IPS-15b (cell line): Measurements from ENCODE around the gene ANK3.

Experiments used
- H3K27me3 ChIP-seq: one replicate; pipeline ENCODE4 v1.6.1; 2013; ENCODE audit warnings: low read length; ENCODE audit not compliant: control insufficient read depth, insufficient read depth
- H3K36me3 ChIP-seq: one replicate; pipeline ENCODE4 v1.6.1; 2013; ENCODE audit warnings: low read length; ENCODE audit not compliant: control insufficient read depth, insufficient read depth
- H3K4me1 ChIP-seq: one replicate; pipeline ENCODE4 v1.6.1; 2013; ENCODE audit warnings: mild to moderate bottlenecking, low read length; ENCODE audit not compliant: control insufficient read depth, insufficient read depth
- H3K4me3 ChIP-seq: one replicate; pipeline ENCODE4 v1.5.1; 2013; ENCODE audit warnings: low read depth, low read length
- H3K9ac ChIP-seq: one replicate; pipeline ENCODE4 v1.6.1; 2013; ENCODE audit warnings: low read depth, mild to moderate bottlenecking, low read length
- H3K9me3 ChIP-seq: one replicate; pipeline ENCODE4 v1.6.1; 2013; ENCODE audit warnings: mild to moderate bottlenecking, low read length; ENCODE audit not compliant: control insufficient read depth, insufficient read depth

The ANK3 gene

DNA sequence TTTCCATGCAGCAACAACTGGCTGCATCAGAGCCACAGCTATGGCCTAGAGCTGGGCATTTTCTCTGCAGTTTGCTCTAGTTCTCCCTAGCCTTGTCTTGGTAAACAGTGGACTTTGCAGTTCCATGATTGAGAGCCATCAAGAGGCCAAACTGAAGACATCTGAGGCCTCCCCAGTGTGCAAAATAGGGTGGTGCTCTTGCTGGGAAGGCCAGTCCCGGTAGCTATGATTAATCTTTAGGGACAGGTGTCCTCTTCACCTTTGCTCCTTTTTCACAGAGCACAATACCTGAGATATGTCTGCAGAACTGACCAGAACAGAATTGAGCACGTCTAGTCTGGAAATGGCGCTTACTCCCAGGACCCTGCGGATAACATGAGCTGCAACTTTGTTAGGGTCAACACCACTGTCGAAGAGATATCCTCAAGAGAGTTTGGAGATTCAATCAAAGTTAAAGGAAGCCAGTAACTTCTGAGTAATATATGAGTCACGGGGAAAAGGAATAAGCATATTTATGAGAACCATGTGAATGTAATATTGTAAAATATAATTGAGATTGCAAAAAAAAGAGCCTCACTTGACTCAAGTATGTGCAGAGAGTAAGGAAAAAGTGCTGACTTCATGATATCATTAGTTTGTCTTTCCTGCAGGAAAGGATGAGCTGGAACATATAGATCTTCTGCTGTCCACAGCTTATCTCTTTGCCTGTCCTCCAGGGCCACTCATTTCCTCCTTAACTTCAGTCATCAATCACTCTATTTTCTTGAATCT, 76.7 kb downstream of the ANK3 start:
- no peak overlapping the region for H3K9ac ChIP-seq
- H3K4me3 ChIP-seq, result no peak overlapping the region
- H3K27me3 ChIP-seq, result no peaks in the 10 kb centered on the region
- H3K9me3 ChIP-seq, result no peaks in the 10 kb centered on the region
- peaks cover 2% of the 10 kb centered on the region for H3K4me1 ChIP-seq
- H3K36me3 ChIP-seq, result no peaks in the 10 kb centered on the region

GRCh38 chr10:60311821-60312220, 77.9 kb downstream of the ANK3 start:
- no peak overlapping the region for H3K9ac ChIP-seq
- H3K36me3 ChIP-seq, result no peaks in the 10 kb centered on the region
- no peaks in the 10 kb centered on the region for H3K9me3 ChIP-seq
- H3K4me1 ChIP-seq, result peaks cover 2% of the 10 kb centered on the region
- H3K4me3 ChIP-seq, result no peak overlapping the region
- no peaks in the 10 kb centered on the region for H3K27me3 ChIP-seq

- no peaks in the 10 kb centered on the region for H3K27me3 ChIP-seq
- H3K4me3 ChIP-seq, result no peak overlapping the region
- H3K9ac ChIP-seq, result no peak overlapping the region
- H3K4me1 ChIP-seq, result peaks cover 2% of the 10 kb centered on the region
- no peaks in the 10 kb centered on the region for H3K36me3 ChIP-seq
- H3K9me3 ChIP-seq, result no peaks in the 10 kb centered on the region
Measured at GRCh38 chr10:60310740-60311139, 78.9 kb downstream of the ANK3 start.

- no peaks in the 10 kb centered on the region for H3K9me3 ChIP-seq
- H3K4me1 ChIP-seq, result peaks cover 2% of the 10 kb centered on the region
- no peaks in the 10 kb centered on the region for H3K36me3 ChIP-seq
- H3K27me3 ChIP-seq, result no peaks in the 10 kb centered on the region
- no peak overlapping the region for H3K4me3 ChIP-seq
- H3K9ac ChIP-seq, result no peak overlapping the region
Measured at GRCh38 chr10:60309891-60310290, 79.8 kb downstream of the ANK3 start.

DNA sequence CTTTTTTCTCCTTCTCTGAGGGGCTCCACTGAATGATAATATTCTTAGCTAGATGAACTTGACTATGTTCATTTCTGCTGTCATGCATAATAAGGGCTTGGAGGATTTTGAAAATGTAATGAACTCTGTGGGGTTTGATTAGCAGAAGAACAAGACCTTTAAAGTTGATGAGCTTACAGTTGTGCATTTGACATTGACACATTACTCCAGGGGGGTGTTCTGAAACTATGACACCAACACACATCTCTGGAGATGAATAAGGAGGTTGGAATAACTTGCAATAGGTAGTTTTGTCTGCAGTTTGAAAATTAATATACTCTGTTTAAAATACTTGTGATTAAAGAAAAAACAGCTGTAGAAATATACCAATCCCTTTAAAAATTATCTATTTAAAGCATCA, 80.3 kb downstream of the ANK3 start:
- H3K9me3 ChIP-seq, result no peaks in the 10 kb centered on the region
- H3K4me3 ChIP-seq, result no peak overlapping the region
- peaks cover under 1% of the 10 kb centered on the region for H3K4me1 ChIP-seq

GRCh38 chr10:60305380-60305892, 84.2 kb downstream of the ANK3 start:
- H3K4me1 ChIP-seq, result peaks cover 3% of the 10 kb centered on the region
- no peaks in the 10 kb centered on the region for H3K9me3 ChIP-seq
- no peaks in the 10 kb centered on the region for H3K27me3 ChIP-seq
- no peak overlapping the region for H3K4me3 ChIP-seq
- no peaks in the 10 kb centered on the region for H3K36me3 ChIP-seq
- H3K9ac ChIP-seq, result no peak overlapping the region

More for the DNA sequence above, 80.3 kb downstream of the ANK3 start:
- Histone ChIP-seq H3K9ac (no peak overlapping the region), H3K36me3 (no peaks in the 10 kb centered on the region), H3K27me3 (no peaks in the 10 kb centered on the region)

- H3K36me3 ChIP-seq, result no peaks in the 10 kb centered on the region
- no peak overlapping the region for H3K9ac ChIP-seq
- H3K4me1 ChIP-seq, result peaks cover 6% of the 10 kb centered on the region
- H3K27me3 ChIP-seq, result no peaks in the 10 kb centered on the region
- H3K4me3 ChIP-seq, result no peak overlapping the region
- H3K9me3 ChIP-seq, result no peaks in the 10 kb centered on the region
Measured at GRCh38 chr10:60304829-60305379, 84.8 kb downstream of the ANK3 start.

- Histone ChIP-seq H3K36me3 (no peaks in the 10 kb centered on the region), H3K9ac (no peak overlapping the region), H3K27me3 (no peaks in the 10 kb centered on the region), H3K9me3 (no peaks in the 10 kb centered on the region), H3K4me3 (no peak overlapping the region), H3K4me1 (peaks cover 7% of the 10 kb centered on the region)
Measured at GRCh38 chr10:60303778-60304177, 85.9 kb downstream of the ANK3 start.

DNA sequence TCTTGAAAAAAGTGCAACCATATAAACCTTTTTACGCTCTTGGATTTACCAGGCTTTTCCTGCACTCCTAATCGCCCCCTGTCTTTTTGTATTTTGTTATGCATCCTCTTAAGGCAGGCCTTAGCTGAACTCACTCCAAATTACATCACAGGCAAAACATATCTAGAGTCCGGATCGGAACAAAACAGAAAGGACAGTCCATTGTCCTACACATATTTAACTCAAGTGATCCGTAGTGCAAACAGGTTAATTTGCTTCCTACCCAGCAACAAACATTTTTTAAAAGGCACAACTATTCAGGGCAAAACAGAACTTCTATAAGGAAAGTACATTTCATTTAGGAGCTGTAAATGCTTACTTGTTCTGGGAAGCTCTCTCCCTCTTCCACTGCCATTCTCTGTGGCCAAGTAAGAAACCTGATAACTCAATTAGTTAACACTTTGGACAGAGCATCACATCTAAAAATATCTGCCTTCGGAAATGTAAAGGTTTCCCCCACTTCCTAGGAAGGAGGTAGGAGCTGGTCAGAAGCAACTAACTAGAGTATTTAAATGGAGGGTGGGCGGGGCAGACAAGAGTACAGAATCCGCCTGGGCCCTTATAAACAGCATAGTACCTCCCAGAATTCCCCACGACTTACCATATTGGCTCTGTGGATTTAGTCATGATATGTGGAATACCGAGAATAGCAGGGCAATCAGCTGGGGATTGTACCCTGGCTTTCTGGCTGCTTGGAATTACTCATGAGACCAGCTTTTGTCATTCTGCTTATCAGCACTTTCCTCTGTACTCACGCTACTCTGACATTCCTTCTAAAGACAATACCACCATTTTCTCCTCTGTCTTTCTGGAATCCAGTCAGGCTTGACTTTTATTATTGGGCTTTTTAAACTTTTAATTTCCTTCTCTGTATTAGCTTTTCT, 89.5 kb downstream of the ANK3 start:
- Histone ChIP-seq H3K9ac (no peak overlapping the region), H3K9me3 (no peaks in the 10 kb centered on the region), H3K4me1 (peaks cover 7% of the 10 kb centered on the region), H3K27me3 (no peaks in the 10 kb centered on the region), H3K4me3 (no peak overlapping the region), H3K36me3 (no peaks in the 10 kb centered on the region)

- Histone ChIP-seq H3K9ac (no peak overlapping the region), H3K36me3 (no peaks in the 10 kb centered on the region), H3K4me3 (no peak overlapping the region), H3K27me3 (no peaks in the 10 kb centered on the region), H3K9me3 (no peaks in the 10 kb centered on the region), H3K4me1 (peaks cover 7% of the 10 kb centered on the region)
Measured at GRCh38 chr10:60299390-60299778, 90.3 kb downstream of the ANK3 start.

GRCh38 chr10:60298408-60299389, 91.0 kb downstream of the ANK3 start:
- peaks cover 7% of the 10 kb centered on the region for H3K4me1 ChIP-seq
- no peaks in the 10 kb centered on the region for H3K36me3 ChIP-seq
- no peak overlapping the region for H3K4me3 ChIP-seq
- no peaks in the 10 kb centered on the region for H3K9me3 ChIP-seq
- no peaks in the 10 kb centered on the region for H3K27me3 ChIP-seq
- no peak overlapping the region for H3K9ac ChIP-seq
